ENCODE measurements around the gene WDFY4. TPM values are rescaled to one million over a fixed set of nuclear protein-coding genes. Genes with fewer than 3 reads are reported as not detected.

WDFY4 gene
- total RNA-seq, 4 donors from 2014 or later = 4.1 to 27.9 (median 9.0) TPM

GRCh38 chr10:48940372-48940771, 255.7 kb downstream of the WDFY4 start:
- TF ChIP-seq, protein P1, sequence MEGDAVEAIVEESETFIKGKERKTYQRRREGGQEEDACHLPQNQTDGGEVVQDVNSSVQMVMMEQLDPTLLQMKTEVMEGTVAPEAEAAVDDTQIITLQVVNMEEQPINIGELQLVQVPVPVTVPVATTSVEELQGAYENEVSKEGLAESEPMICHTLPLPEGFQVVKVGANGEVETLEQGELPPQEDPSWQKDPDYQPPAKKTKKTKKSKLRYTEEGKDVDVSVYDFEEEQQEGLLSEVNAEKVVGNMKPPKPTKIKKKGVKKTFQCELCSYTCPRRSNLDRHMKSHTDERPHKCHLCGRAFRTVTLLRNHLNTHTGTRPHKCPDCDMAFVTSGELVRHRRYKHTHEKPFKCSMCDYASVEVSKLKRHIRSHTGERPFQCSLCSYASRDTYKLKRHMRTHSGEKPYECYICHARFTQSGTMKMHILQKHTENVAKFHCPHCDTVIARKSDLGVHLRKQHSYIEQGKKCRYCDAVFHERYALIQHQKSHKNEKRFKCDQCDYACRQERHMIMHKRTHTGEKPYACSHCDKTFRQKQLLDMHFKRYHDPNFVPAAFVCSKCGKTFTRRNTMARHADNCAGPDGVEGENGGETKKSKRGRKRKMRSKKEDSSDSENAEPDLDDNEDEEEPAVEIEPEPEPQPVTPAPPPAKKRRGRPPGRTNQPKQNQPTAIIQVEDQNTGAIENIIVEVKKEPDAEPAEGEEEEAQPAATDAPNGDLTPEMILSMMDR (IDR thresholded peaks at IDR 0.05; ENCODE audit: low read depth) = no peak

DNA sequence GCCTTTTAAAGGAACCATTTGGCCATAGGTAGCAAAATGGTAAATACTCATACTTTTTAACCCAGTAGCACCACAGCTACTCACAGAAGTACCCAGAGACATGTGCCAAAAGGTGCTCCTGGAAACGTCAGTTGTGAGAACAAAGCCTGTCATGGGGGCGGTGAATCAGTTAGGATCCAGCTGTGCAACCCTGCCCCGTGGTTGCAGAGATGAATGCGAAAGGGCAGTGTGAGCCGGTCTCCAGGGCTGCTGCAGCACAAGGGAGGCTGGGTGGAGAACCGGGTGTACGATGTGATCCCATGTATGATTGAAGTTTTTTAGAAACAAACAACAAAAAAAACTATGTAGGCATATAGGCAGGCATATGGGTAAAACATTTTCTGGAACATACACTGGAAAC, 256.3 kb downstream of the WDFY4 start:
- TF ChIP-seq, protein P1 (IDR thresholded peaks at IDR 0.05; ENCODE audit: low read depth) = no peak

DNA sequence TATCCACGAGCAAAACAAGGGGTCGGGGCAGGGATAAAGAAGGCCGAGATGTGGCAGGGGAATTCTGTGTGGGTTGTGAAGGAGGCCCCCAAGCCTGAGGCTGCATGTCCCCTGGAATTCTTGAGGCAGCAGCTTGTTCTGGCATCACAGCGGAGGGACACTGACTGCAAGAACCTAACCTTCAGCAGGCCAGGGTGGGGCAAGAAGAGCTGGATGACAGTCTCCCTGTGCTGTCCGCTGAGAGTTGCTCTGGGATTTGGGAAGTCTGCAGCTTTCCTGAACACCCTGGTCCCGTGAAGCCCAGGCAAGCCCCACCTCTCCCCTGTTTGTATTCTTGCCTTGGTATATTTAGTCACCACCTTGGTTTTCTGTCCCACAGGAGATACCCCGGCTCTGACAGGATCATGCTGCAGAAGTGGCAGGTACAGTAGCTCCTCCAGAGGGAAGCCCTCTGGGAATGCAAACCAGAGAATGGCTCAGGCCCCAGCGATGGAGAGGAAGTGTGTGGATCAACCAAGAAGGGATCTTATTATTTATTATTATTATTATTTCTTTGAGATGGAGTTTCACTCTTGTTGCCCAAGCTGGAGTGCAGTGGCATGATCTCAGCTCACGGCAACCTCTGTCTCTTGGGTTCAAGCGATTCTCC, 256.9 kb downstream of the WDFY4 start:
- TF ChIP-seq, protein P1 (IDR thresholded peaks at IDR 0.05; ENCODE audit: low read depth) = no peak

DNA sequence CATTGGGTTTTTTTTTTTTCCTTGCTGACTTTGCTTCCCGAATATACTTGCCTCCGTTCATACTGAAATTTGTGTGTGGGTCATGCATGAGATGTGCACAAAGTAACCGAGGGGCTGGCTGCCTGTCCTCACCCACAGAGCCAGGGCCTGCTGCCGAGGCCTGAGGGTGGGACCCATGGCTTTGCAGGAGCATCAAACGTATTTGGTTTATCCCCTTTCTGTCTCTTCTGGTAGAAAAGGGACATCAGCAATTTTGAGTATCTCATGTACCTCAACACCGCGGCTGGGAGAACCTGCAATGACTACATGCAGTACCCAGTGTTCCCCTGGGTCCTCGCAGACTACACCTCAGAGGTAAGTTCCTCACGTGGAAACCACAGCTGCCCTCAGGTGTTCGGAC, 258.4 kb downstream of the WDFY4 start:
- TF ChIP-seq, protein P1 (IDR thresholded peaks at IDR 0.05; ENCODE audit: low read depth) = no peak

DNA sequence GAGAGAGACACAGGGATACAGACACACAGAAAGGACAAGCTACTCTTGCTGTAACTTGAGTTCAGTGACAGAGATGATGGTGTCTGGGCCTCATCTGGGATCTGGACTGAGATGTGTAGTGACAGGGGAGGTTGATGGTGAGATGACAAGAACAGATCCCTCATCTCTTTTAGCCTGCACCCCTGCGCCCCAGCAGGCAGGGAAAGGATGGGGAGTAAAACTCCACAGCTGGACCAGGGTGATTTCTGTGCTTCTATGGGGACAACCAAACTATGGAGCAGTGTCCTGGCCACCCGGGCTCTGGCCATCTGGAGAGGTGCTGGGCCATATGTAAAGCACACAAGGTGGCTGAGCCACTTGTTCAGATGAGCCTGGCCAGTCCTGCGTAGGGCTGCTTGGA, 259.5 kb downstream of the WDFY4 start:
- TF ChIP-seq, protein P1 (IDR thresholded peaks at IDR 0.05; ENCODE audit: low read depth) = no peak

DNA sequence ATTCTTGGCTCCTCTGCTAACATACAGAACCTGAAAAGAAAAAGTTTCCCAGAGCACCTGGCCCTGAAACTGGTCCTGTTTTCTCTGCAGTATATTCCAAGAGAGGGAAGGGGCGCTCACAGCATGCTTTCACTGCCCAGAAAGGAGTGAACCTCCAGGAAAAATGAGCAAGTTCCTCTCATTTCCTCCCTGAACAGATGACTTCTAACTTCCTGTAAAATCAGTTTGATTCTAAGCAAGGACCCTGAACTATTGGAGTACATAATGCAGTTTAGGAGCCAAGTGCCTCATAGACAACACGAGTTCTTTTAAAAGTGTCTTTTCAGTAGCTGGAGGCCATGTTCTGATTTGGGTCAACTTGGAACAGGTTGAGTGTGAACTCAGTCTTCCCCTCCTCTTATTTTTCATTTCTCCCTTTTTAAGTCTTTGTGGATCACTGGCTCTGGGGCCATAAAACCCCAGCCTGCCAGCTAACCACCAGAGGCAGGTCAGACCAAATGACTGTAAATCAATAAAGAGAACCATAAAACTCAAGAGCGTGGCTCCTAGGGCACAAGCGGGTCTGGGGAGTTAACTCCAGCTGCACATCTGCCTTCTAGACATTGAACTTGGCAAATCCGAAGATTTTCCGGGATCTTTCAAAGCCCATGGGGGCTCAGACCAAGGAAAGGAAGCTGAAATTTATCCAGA, 260.9 kb downstream of the WDFY4 start:
- TF ChIP-seq, protein P1 (IDR thresholded peaks at IDR 0.05; ENCODE audit: low read depth) = no peak

DNA sequence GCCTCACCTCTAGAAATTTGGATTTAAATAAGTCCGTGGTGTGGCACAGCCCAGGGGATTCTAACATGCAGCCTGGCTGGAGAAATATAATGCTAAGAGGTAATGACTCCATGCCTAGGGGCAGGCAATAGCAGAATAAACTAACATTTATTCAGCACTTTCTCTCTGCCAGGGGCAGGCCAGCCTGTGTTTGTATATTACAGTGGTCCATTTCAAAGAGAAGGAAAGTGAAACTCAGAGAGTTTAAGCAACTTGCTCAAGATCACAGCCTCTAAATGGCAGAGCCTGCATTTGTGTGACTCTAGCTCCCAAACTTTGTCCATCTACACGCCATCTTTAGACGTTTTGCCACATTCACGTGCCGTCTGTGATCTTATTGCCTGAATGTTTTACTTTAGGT, 261.7 kb downstream of the WDFY4 start:
- TF ChIP-seq, protein P1 (IDR thresholded peaks at IDR 0.05; ENCODE audit: low read depth) = no peak
